ENCODE data around the gene ZNF710. TPM values are rescaled to one million over a fixed set of nuclear protein-coding genes. Genes with fewer than 3 reads are reported as not detected.

ZNF710 gene
- total RNA-seq, 2 donors from 2014 or later = 18.1 to 34.5 TPM

- WGBS, 2 donors = 20 to 37% methylated on average over 9 to 20 of the region's 20 CpGs
- no peaks in the 10 kb centered on the region for H3K36me3 ChIP-seq (replicated peaks in 1 of 2; ENCODE audit: insufficient read depth in 1 of 2, low read depth in 2 of 2)
- no peak overlapping the region for H3K4me3 ChIP-seq
- peak in 3 of 4 donors; percentile 75 to 81 (median 75) for DNase-seq
- intact Hi-C loops (cut with DNase I) = no loop called here
- peak; percentile 6 to 36 (median 13) for TF ChIP-seq POLR2A (IDR thresholded peaks at IDR 0.05)
- TF ChIP-seq CTCF (IDR thresholded peaks at IDR 0.05) = no peak
- peak overlapping the region; percentile 87 to 96 (median 92) for H3K27ac ChIP-seq
- H3K27me3 ChIP-seq = no peaks in the 10 kb centered on the region
- peaks cover 77% of the 10 kb centered on the region for H3K4me1 ChIP-seq
- H3K9me3 ChIP-seq = no peaks in the 10 kb centered on the region
- peak; percentile 10 for ATAC-seq
These were observed 62.0 kb downstream of the ZNF710 start for GRCh38 chr15:90062973-90063769.

DNA sequence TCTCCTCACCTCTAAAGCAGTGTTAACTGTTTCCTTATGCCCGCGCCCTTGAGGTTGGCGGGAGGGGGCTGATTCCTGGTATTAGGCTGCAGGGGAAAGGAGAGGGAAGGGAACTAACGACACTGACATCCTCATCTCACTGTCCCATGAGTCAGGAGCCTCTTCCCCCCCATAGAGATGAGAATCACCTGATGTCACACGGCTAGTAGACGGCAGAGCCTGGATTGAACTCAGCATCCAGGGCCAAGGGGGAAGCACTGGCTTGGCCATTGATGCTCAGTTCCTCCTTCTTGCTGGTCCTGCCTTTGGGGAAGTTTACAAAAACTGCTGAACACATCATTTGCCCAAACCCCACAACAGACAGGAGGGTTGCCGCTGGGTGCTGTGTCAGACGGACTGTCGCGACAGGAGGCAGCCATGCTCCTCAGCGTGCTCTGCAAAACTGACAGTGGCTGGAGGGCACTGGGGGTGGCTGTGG, 62.7 kb downstream of the ZNF710 start:
- H3K9me3 ChIP-seq = no peaks in the 10 kb centered on the region
- no peak for TF ChIP-seq CTCF (IDR thresholded peaks at IDR 0.05)
- TF ChIP-seq POLR2A (IDR thresholded peaks at IDR 0.05) = peak in 1 of 3 donors; percentile 3
- H3K4me1 ChIP-seq = peaks cover 83% of the 10 kb centered on the region
- intact Hi-C loops (cut with DNase I) = no loop called here
- no peak for ATAC-seq
- H3K27me3 ChIP-seq = no peaks in the 10 kb centered on the region
- H3K36me3 ChIP-seq (replicated peaks in 1 of 2; ENCODE audit: insufficient read depth in 1 of 2, low read depth in 2 of 2) = no peaks in the 10 kb centered on the region
- WGBS, 2 donors = 75 to 77% methylated on average over 9 to 11 of the region's 11 CpGs
- peak in 1 of 4 donors; percentile 77 for DNase-seq
- peak overlapping the region; percentile 87 to 96 (median 92) for H3K27ac ChIP-seq
- no peak overlapping the region for H3K4me3 ChIP-seq

GRCh38 chr15:90064911-90065681, 64.0 kb downstream of the ZNF710 start:
- DNase-seq (peak in 1 of 4 donors; percentile 55), ATAC-seq (no peak)
- peaks cover 87% of the 10 kb centered on the region for H3K4me1 ChIP-seq
- no peaks in the 10 kb centered on the region for H3K27me3 ChIP-seq
- H3K4me3 ChIP-seq = no peak overlapping the region
- intact Hi-C loops (cut with DNase I) = no loop called here
- TF ChIP-seq POLR2A (IDR thresholded peaks at IDR 0.05) = no peak
- TF ChIP-seq CTCF (IDR thresholded peaks at IDR 0.05) = no peak
- 60 to 75% methylated on average over 18 to 30 of the region's 30 CpGs for WGBS, 2 donors
- no peaks in the 10 kb centered on the region for H3K36me3 ChIP-seq (replicated peaks in 1 of 2; ENCODE audit: insufficient read depth in 1 of 2, low read depth in 2 of 2)
- H3K9me3 ChIP-seq = no peaks in the 10 kb centered on the region
- peak overlapping the region; percentile 20 to 93 (median 88) for H3K27ac ChIP-seq

DNA sequence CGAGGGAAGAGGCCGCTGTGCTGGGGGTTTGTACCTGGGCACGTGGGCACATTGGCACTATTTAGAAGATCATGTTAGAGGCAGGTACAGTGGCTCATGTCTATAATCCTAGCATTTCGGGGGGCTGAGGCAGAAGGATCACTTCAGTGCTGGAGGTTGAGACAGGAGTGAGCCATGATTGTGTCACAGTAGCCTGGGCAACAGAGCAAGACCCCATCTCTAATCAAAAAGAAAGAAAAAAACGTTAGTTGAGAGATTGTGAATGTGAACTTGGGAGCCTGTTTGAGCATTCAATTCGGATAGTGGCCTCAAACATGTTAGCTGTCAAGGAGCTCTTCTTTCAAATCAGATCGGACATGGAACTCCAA, 64.5 kb downstream of the ZNF710 start:
- intact Hi-C loops (cut with DNase I) = no loop called here
- ATAC-seq (no peak), DNase-seq (no peak)
- Histone ChIP-seq H3K4me3 (no peak overlapping the region), H3K4me1 (peaks cover 89% of the 10 kb centered on the region), H3K9me3 (no peaks in the 10 kb centered on the region), H3K27ac (peak overlapping the region; percentile 19 to 93 (median 59)), H3K36me3 (replicated peaks in 1 of 2; ENCODE audit: insufficient read depth in 1 of 2, low read depth in 2 of 2) (no peaks in the 10 kb centered on the region), H3K27me3 (no peaks in the 10 kb centered on the region)
- 73 to 84% methylated on average over 6 to 7 of the region's 7 CpGs for WGBS, 2 donors
- TF ChIP-seq POLR2A (IDR thresholded peaks at IDR 0.05) (no peak), CTCF (IDR thresholded peaks at IDR 0.05) (no peak)
